ENCODE measurements around the gene CDC42EP5. TPM values are rescaled to one million over a fixed set of nuclear protein-coding genes. Genes with fewer than 3 reads are reported as not detected.

Gene CDC42EP5
- total and polyA plus RNA-seq, 10 of the 15 experiments (the other 5 are each of a cell fraction or from before 2014, with no cell fraction given), result 0.42 to 1.8 (median 1.4) TPM; not detected in 6

DNA sequence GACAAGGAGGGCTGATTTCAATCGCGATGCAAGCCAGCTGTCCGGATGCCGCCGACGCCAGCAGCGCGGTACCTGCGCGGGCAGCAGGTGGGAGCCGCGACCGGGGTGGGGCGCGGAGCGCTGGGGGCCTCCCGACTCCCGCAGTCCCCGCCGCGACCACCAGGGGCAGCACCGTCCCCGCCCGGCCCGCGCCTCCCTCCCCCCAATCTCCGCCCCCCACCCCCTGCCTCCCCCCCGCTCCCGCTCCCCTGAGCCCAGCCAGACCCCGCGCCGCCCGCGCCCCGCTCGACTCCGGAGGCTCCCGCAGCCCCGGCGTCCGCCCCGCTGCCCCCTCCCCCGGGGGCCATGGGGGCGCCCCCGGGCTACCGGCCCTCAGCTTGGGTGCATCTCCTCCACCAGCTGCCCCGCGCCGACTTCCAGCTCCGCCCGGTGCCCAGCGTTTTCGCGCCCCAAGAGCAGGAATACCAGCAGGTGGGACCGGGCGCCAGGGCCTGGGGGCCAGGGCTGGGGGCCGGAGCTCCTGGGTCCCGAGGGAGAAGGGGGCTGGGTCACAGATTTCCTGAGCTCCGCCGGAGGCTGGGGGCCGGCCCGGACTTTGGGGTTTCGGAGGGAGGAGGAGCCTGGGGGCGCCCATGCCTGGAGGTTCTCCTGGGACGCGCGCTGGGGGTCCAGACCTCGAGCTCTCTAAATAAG lies 57.7 kb downstream of the CDC42EP5 start, which contains the start of gene TTYH1:
TSS of gene TTYH1 (plus strand) at position 257 of the 693 bp plus-strand sequence. CDS start at position 346, 89 bp downstream.
- ATAC-seq (peak; percentile 50; the same call in 2 of the 3 replicates), DNase-seq (ENCODE audit: low read depth, low spot score) (no peak), FAIRE-seq (no peak)
- peaks cover 8% of the 10 kb centered on the region for H3K4me1 ChIP-seq (ENCODE audit: control insufficient read depth, insufficient read depth, low read length)
- SMC1A ChIA-PET (ENCODE audit: uncharacterized antibody, unreplicated experiment), result no interaction called here
- no peaks in the 10 kb centered on the region for H3K79me2 ChIP-seq (ENCODE audit: control insufficient read depth, insufficient read depth, low read length)
- no peaks in the 10 kb centered on the region; the same call in 2 of the 3 replicates for H3K9me3 ChIP-seq (replicated peaks; ENCODE audit: control insufficient read depth, insufficient read depth, low read length)
- H2AFZ ChIP-seq (ENCODE audit: control insufficient read depth, low read depth, low read length), result no peak within 1 kb of the TSS
- BruUV-seq (replicated peaks), result no TSS peak
- H3K4me3 ChIP-seq, result no peak within 1 kb of the TSS
- CTCF ChIA-PET, result no interaction called here
- H3K27ac ChIP-seq (ENCODE audit: control insufficient read depth, insufficient read depth), result no peak within 1 kb of the TSS
- H3K9ac ChIP-seq (ENCODE audit: control insufficient read depth, insufficient read depth, low read length), result no peak within 1 kb of the TSS
- H3K4me2 ChIP-seq (ENCODE audit: control insufficient read depth, insufficient read depth), result no peak within 1 kb of the TSS
- no peaks in the 10 kb centered on the region for H4K20me1 ChIP-seq (ENCODE audit: control insufficient read depth, insufficient read depth)
- H3K27me3 ChIP-seq (replicated peaks in 1 of 2; ENCODE audit: control insufficient read depth in 2 of 2, insufficient read depth in 2 of 2, low read length in 1 of 2), result peaks cover 0 to 3% of the 10 kb centered on the region in 2 experiments; a peak in 2 of 4 replicates
- WGBS (ENCODE audit: insufficient coverage, insufficient replicate concordance, low lambda C conversion rate, missing lambda C conversion rate), result 47% methylated on average over 28 of the region's 68 CpGs
- TF ChIP-seq CBX5 (IDR thresholded peaks at IDR 0.05; ENCODE audit: low read depth) (no peak), SUZ12 (IDR thresholded peaks at IDR 0.05; ENCODE audit: unreplicated experiment) (peak; percentile 52), BCLAF1 (IDR thresholded peaks at IDR 0.05) (no peak), CTCF (IDR thresholded peaks at IDR 0.05 in 2 of 3, conservative IDR thresholded peaks at IDR 0.05 in 1 of 3; ENCODE audit: control insufficient read depth in 2 of 3, extremely low read depth in 1 of 3, insufficient read depth in 1 of 3, low read depth in 3 of 3, low read length in 3 of 3) (peak in 2 of 3 experiments; percentile 8 to 18; a peak in 1 of 6 replicates), YBX1 (IDR thresholded peaks at IDR 0.05) (no peak), CEBPB (IDR thresholded peaks at IDR 0.05; ENCODE audit: borderline replicate concordance in 1 of 2, low read depth in 2 of 2, low read length in 2 of 2) (no peak), ZNF384 (IDR thresholded peaks at IDR 0.05; ENCODE audit: borderline replicate concordance, low read depth, low read length) (no peak), ZZZ3 (IDR thresholded peaks at IDR 0.05; ENCODE audit: control insufficient read depth, insufficient read length, low read depth) (no peak)
- POLR2A ChIA-PET, result no interaction called here
- no peaks in the 10 kb centered on the region for H3K36me3 ChIP-seq (ENCODE audit: control insufficient read depth in 2 of 2, insufficient read depth in 2 of 2, low read length in 1 of 2)
- intact Hi-C loops (cut with micrococcal nuclease; ENCODE audit: unreplicated experiment) (no loop called here), in situ Hi-C loops (cut with MboI) (no loop called here)
- RAD21 ChIA-PET (ENCODE audit: unreplicated experiment), result no interaction called here

Small RNAs within 50 kb of the gene (small RNA-seq; reads per million reads assigned to genes)
- not detected for gene AC245884.3

Other genes starting within 250 kb of the CDC42EP5 start
Only the 7 nearest of the 14 such genes appear.
- gene LAIR1, start 108.4 kb downstream of the CDC42EP5 start, total RNA-seq (2014; rRNA removed), result 36.2 and 41.2 TPM in 2 replicates
- gene LAIR1, start 108.4 kb downstream of the CDC42EP5 start, total RNA-seq (2014; rRNA removed; fragmentation: Illumina TruSeq; extraction: Trizol), result 39.2 and 41.8 TPM in 2 replicates
- 43.1 and 44.4 TPM in 2 replicates for gene LAIR1, start 108.4 kb downstream of the CDC42EP5 start, total RNA-seq (2021)
- gene LAIR1, start 108.4 kb downstream of the CDC42EP5 start, polyA plus RNA-seq (2011; rRNA removed), result 13.5 and 15.5 TPM in 2 replicates
- 35.2 and 49.1 TPM in 2 replicates for gene LAIR1, start 108.4 kb downstream of the CDC42EP5 start, polyA plus RNA-seq (2014; fragmentation: Illumina TruSeq; extraction: Trizol)
- gene LAIR1, start 108.4 kb downstream of the CDC42EP5 start, polyA plus RNA-seq (2014; fragmentation: Nextera tagmentation; extraction: Ambion mirVana), result 10 to 100 TPM in 1 of 2 experiments, 1 to 10 TPM in 1; 8.6 to 13.1 TPM
- 58.2 and 62.0 TPM in 2 replicates for gene LAIR1, start 108.4 kb downstream of the CDC42EP5 start, polyA plus RNA-seq (2014; rRNA removed)
- gene LAIR1, start 108.4 kb downstream of the CDC42EP5 start, polyA plus RNA-seq (2016; fragmentation: Nextera tagmentation; extraction: Ambion mirVana), result 10 to 100 TPM; 30.7 to 31.3 TPM
- gene TTYH1, start 57.8 kb downstream of the CDC42EP5 start, total RNA-seq (2014; rRNA removed), result 0.27 TPM in 1 of 2 replicates, not detected in the other
- gene TTYH1, start 57.8 kb downstream of the CDC42EP5 start, total RNA-seq (2014; rRNA removed; fragmentation: Illumina TruSeq; extraction: Trizol), result 0.09 TPM in 1 of 2 replicates, not detected in the other
- 0.32 and 0.36 TPM in 2 replicates for gene TTYH1, start 57.8 kb downstream of the CDC42EP5 start, total RNA-seq (2021)
- not detected in 2 replicates for gene TTYH1, start 57.8 kb downstream of the CDC42EP5 start, polyA plus RNA-seq (2011; rRNA removed)
- gene TTYH1, start 57.8 kb downstream of the CDC42EP5 start, polyA plus RNA-seq (2014; fragmentation: Illumina TruSeq; extraction: Trizol), result 0.01 TPM in 1 of 2 replicates, not detected in the other
- gene TTYH1, start 57.8 kb downstream of the CDC42EP5 start, polyA plus RNA-seq (2014; fragmentation: Nextera tagmentation; extraction: Ambion mirVana), result under 1 TPM in 1 of 2 experiments, not detected in 1; 0.05 TPM
- 0.08 TPM in 1 of 2 replicates, not detected in the other for gene TTYH1, start 57.8 kb downstream of the CDC42EP5 start, polyA plus RNA-seq (2014; rRNA removed)
- under 1 TPM; 0.16 to 0.26 TPM for gene TTYH1, start 57.8 kb downstream of the CDC42EP5 start, polyA plus RNA-seq (2016; fragmentation: Nextera tagmentation; extraction: Ambion mirVana)
- gene LENG8, start 24.1 kb downstream of the CDC42EP5 start, total RNA-seq (2014; rRNA removed), result 21.7 and 26.3 TPM in 2 replicates
- 11.3 and 11.5 TPM in 2 replicates for gene LENG8, start 24.1 kb downstream of the CDC42EP5 start, total RNA-seq (2014; rRNA removed; fragmentation: Illumina TruSeq; extraction: Trizol)
- 119 and 145 TPM in 2 replicates for gene LENG8, start 24.1 kb downstream of the CDC42EP5 start, total RNA-seq (2021)
- 16.2 and 36.4 TPM in 2 replicates for gene LENG8, start 24.1 kb downstream of the CDC42EP5 start, polyA plus RNA-seq (2011; rRNA removed)
- gene LENG8, start 24.1 kb downstream of the CDC42EP5 start, polyA plus RNA-seq (2014; fragmentation: Illumina TruSeq; extraction: Trizol), result 14.8 and 32.4 TPM in 2 replicates
- gene LENG8, start 24.1 kb downstream of the CDC42EP5 start, polyA plus RNA-seq (2014; fragmentation: Nextera tagmentation; extraction: Ambion mirVana), result 1 to 10 TPM; 2.3 to 2.5 TPM
- gene LENG8, start 24.1 kb downstream of the CDC42EP5 start, polyA plus RNA-seq (2014; rRNA removed), result 143 and 168 TPM in 2 replicates
- gene LENG8, start 24.1 kb downstream of the CDC42EP5 start, polyA plus RNA-seq (2016; fragmentation: Nextera tagmentation; extraction: Ambion mirVana), result 10 to 100 TPM; 46.0 to 51.4 TPM
- 2.9 and 4.0 TPM in 2 replicates for gene LENG9, start 9.5 kb downstream of the CDC42EP5 start, total RNA-seq (2014; rRNA removed)
- 0.76 and 0.78 TPM in 2 replicates for gene LENG9, start 9.5 kb downstream of the CDC42EP5 start, total RNA-seq (2014; rRNA removed; fragmentation: Illumina TruSeq; extraction: Trizol)
- gene LENG9, start 9.5 kb downstream of the CDC42EP5 start, total RNA-seq (2021), result 2.5 and 3.5 TPM in 2 replicates
- 0.09 and 0.20 TPM in 2 replicates for gene LENG9, start 9.5 kb downstream of the CDC42EP5 start, polyA plus RNA-seq (2011; rRNA removed)
- 0.11 and 0.46 TPM in 2 replicates for gene LENG9, start 9.5 kb downstream of the CDC42EP5 start, polyA plus RNA-seq (2014; fragmentation: Illumina TruSeq; extraction: Trizol)
- gene LENG9, start 9.5 kb downstream of the CDC42EP5 start, polyA plus RNA-seq (2014; fragmentation: Nextera tagmentation; extraction: Ambion mirVana), result 1 to 10 TPM in 1 of 2 experiments, under 1 TPM in 1; 0.18 to 1.7 TPM
- gene LENG9, start 9.5 kb downstream of the CDC42EP5 start, polyA plus RNA-seq (2014; rRNA removed), result 2.1 and 2.7 TPM in 2 replicates
- gene LENG9, start 9.5 kb downstream of the CDC42EP5 start, polyA plus RNA-seq (2016; fragmentation: Nextera tagmentation; extraction: Ambion mirVana), result under 1 TPM in 1 of 2 experiments, not detected in 1; 0.09 TPM
- not detected in 2 replicates for gene LAIR2, start 29.5 kb upstream of the CDC42EP5 start, total RNA-seq (2014; rRNA removed)
- gene LAIR2, start 29.5 kb upstream of the CDC42EP5 start, total RNA-seq (2014; rRNA removed; fragmentation: Illumina TruSeq; extraction: Trizol), result not detected in 2 replicates
- gene LAIR2, start 29.5 kb upstream of the CDC42EP5 start, total RNA-seq (2021), result not detected in 2 replicates
- gene LAIR2, start 29.5 kb upstream of the CDC42EP5 start, polyA plus RNA-seq (2011; rRNA removed), result 0.26 TPM in 1 of 2 replicates, not detected in the other
- gene LAIR2, start 29.5 kb upstream of the CDC42EP5 start, polyA plus RNA-seq (2014; fragmentation: Illumina TruSeq; extraction: Trizol), result not detected in 2 replicates
- gene LAIR2, start 29.5 kb upstream of the CDC42EP5 start, polyA plus RNA-seq (2014; fragmentation: Nextera tagmentation; extraction: Ambion mirVana), result not detected
- gene LAIR2, start 29.5 kb upstream of the CDC42EP5 start, polyA plus RNA-seq (2014; rRNA removed), result not detected in 2 replicates
- not detected for gene LAIR2, start 29.5 kb upstream of the CDC42EP5 start, polyA plus RNA-seq (2016; fragmentation: Nextera tagmentation; extraction: Ambion mirVana)
- gene LILRA2, start 100.5 kb upstream of the CDC42EP5 start, total RNA-seq (2014; rRNA removed), result 0.38 and 0.51 TPM in 2 replicates
- gene LILRA2, start 100.5 kb upstream of the CDC42EP5 start, total RNA-seq (2014; rRNA removed; fragmentation: Illumina TruSeq; extraction: Trizol), result 0.40 and 0.60 TPM in 2 replicates
- 1.1 and 1.5 TPM in 2 replicates for gene LILRA2, start 100.5 kb upstream of the CDC42EP5 start, total RNA-seq (2021)
- 0.10 and 0.20 TPM in 2 replicates for gene LILRA2, start 100.5 kb upstream of the CDC42EP5 start, polyA plus RNA-seq (2011; rRNA removed)
- gene LILRA2, start 100.5 kb upstream of the CDC42EP5 start, polyA plus RNA-seq (2014; fragmentation: Illumina TruSeq; extraction: Trizol), result 0.13 and 0.91 TPM in 2 replicates
- under 1 TPM; 0.16 to 0.24 TPM for gene LILRA2, start 100.5 kb upstream of the CDC42EP5 start, polyA plus RNA-seq (2014; fragmentation: Nextera tagmentation; extraction: Ambion mirVana)
- gene LILRA2, start 100.5 kb upstream of the CDC42EP5 start, polyA plus RNA-seq (2014; rRNA removed), result 1.1 and 1.8 TPM in 2 replicates
- gene LILRA2, start 100.5 kb upstream of the CDC42EP5 start, polyA plus RNA-seq (2016; fragmentation: Nextera tagmentation; extraction: Ambion mirVana), result under 1 TPM; 0.43 TPM
- not detected in 2 replicates for gene LILRA1, start 120.3 kb upstream of the CDC42EP5 start, total RNA-seq (2014; rRNA removed)
- not detected in 2 replicates for gene LILRA1, start 120.3 kb upstream of the CDC42EP5 start, total RNA-seq (2014; rRNA removed; fragmentation: Illumina TruSeq; extraction: Trizol)
- gene LILRA1, start 120.3 kb upstream of the CDC42EP5 start, total RNA-seq (2021), result not detected in 2 replicates
- not detected in 2 replicates for gene LILRA1, start 120.3 kb upstream of the CDC42EP5 start, polyA plus RNA-seq (2011; rRNA removed)
- 0.04 TPM in 1 of 2 replicates, not detected in the other for gene LILRA1, start 120.3 kb upstream of the CDC42EP5 start, polyA plus RNA-seq (2014; fragmentation: Illumina TruSeq; extraction: Trizol)
- gene LILRA1, start 120.3 kb upstream of the CDC42EP5 start, polyA plus RNA-seq (2014; fragmentation: Nextera tagmentation; extraction: Ambion mirVana), result not detected
- gene LILRA1, start 120.3 kb upstream of the CDC42EP5 start, polyA plus RNA-seq (2014; rRNA removed), result not detected in 2 replicates
- not detected for gene LILRA1, start 120.3 kb upstream of the CDC42EP5 start, polyA plus RNA-seq (2016; fragmentation: Nextera tagmentation; extraction: Ambion mirVana)

Data from GM12878 (cell line).